GM06990 (cell line): Measurements from ENCODE around the gene EPOP.
"Not testable (repeated sequence)": the region's sequence is repeated elsewhere in the genome, so short reads cannot be mapped to it uniquely, and the experiment has no call there.

Experiments used
- DNase-seq: peaks from one replicate; pipeline ENCODE4 v3.0.0-alpha.2; 2011; ENCODE audit not compliant: insufficient read length; ENCODE audit errors: extremely low read depth
- H3K27me3 ChIP-seq: replicated peaks from 2 replicates; pipeline ENCODE4 v1.6.0; 2011; ENCODE audit warnings: low read length; ENCODE audit not compliant: control insufficient read depth, insufficient read depth
- H3K36me3 ChIP-seq: 2 replicates; pipeline ENCODE4 v1.5.1; 2011; ENCODE audit warnings: low read length; ENCODE audit not compliant: control insufficient read depth, insufficient read depth
- H3K4me3 ChIP-seq: replicated peaks from 2 replicates; pipeline ENCODE4 v1.5.1; 2011; ENCODE audit warnings: low read depth, mild to moderate bottlenecking, control low read depth, low read length
- CTCF ChIP-seq: IDR thresholded peaks from 2 replicates; pipeline ENCODE4 v1.5.1; 2011; ENCODE audit warnings: low read length, control low read depth, mild to moderate bottlenecking, inconsistent platforms; ENCODE audit not compliant: insufficient read depth, poor library complexity, severe bottlenecking

EPOP gene

GRCh38 chr17:38653230-38653629, 21.5 kb downstream of the EPOP start:
- no peak for TF ChIP-seq CTCF
- Histone ChIP-seq H3K36me3 (no peaks in the 10 kb centered on the region), H3K4me3 (no peak overlapping the region), H3K27me3 (no peaks in the 10 kb centered on the region)
- no peak for DNase-seq

DNA sequence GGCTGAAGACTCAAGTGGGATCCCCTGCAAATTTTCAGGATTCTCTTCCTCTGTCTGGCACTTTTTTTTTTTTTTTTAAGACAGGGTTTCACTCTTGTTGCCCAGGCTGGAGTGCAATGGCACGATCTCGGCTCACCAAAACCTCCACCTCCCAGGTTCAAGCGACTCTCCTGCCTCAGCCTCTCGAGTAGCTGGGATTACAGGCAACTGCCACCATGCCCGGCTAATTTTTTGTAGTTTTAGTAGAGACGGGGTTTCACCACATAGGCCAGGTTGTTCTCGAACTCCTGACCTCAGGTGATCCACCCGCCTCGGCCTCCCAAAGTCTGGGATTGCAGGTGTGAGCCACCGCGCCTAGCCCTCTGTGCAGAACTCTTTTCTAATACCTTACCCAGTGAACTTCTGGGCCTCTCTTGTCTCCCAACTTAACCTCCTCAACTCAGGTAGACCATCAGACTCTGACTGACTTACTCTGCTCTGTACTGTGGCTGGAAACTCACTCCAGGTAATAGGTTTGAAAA, 24.0 kb downstream of the EPOP start:
- not testable (repeated sequence) for H3K36me3 ChIP-seq, H3K27me3 ChIP-seq, DNase-seq, H3K4me3 ChIP-seq

DNA sequence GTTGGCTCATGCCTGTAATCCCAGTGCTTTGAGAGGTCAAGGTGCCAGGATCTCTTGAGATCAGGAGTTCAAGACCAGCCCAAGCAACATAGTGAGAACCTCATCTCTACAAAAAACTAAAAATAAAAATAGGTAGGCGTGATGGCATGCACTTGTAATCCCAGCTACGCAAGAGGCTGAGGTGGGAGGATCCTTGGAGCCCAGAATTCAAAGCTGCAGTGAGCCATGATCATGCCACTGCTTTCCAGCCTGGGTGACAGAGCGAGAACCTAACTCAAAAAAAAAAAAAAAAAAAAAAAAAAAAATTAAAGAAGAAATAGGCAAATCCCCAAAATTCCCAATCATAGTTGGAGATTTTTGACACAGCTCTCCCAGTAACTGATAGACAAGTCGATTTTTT, 36.8 kb downstream of the EPOP start:
- no peak for DNase-seq
- no peaks in the 10 kb centered on the region for H3K36me3 ChIP-seq
- no peaks in the 10 kb centered on the region for H3K27me3 ChIP-seq
- H3K4me3 ChIP-seq = no peak overlapping the region
- TF ChIP-seq CTCF = no peak

GRCh38 chr17:38636054-38636453, 38.7 kb downstream of the EPOP start:
- no peak for DNase-seq
- Histone ChIP-seq H3K36me3 (no peaks in the 10 kb centered on the region), H3K4me3 (no peak overlapping the region), H3K27me3 (no peaks in the 10 kb centered on the region)
- no peak for TF ChIP-seq CTCF

GRCh38 chr17:38632334-38632733, 42.4 kb downstream of the EPOP start:
- no peaks in the 10 kb centered on the region for H3K27me3 ChIP-seq
- DNase-seq = no peak

GRCh38 chr17:38628441-38628840, 46.3 kb downstream of the EPOP start:
- H3K36me3 ChIP-seq = no peaks in the 10 kb centered on the region
- no peaks in the 10 kb centered on the region for H3K27me3 ChIP-seq
- DNase-seq = no peak
- H3K4me3 ChIP-seq = no peak overlapping the region
- no peak for TF ChIP-seq CTCF

More at GRCh38 chr17:38632334-38632733, 42.4 kb downstream of the EPOP start:
- H3K4me3 ChIP-seq = no peak overlapping the region
- no peaks in the 10 kb centered on the region for H3K36me3 ChIP-seq
- no peak for TF ChIP-seq CTCF
